Muscle of leg (tissue), 16 donors: ENCODE data around the gene LDHAL6B. TPM values are rescaled to one million over a fixed set of nuclear protein-coding genes. Genes with fewer than 3 reads are reported as not detected.
"Not testable (repeated sequence)": the region's sequence is repeated elsewhere in the genome, so short reads cannot be mapped to it uniquely, and the experiment has no call there.

Experiments used
- DNase-seq: peaks from one replicate; pipeline ENCODE4 v3.0.0; 2013
- H3K27ac ChIP-seq: one replicate; pipeline ENCODE4 v1.5.1; 2013; ENCODE audit warnings: mild to moderate bottlenecking, low read length, control low read depth
- H3K27me3 ChIP-seq: one replicate; pipeline ENCODE4 v1.6.1; 2013; ENCODE audit warnings: low read length; ENCODE audit not compliant: control insufficient read depth, insufficient read depth
- H3K36me3 ChIP-seq: one replicate; pipeline ENCODE4 v1.6.1; 2013; ENCODE audit warnings: low read length; ENCODE audit not compliant: control insufficient read depth, insufficient read depth
- H3K4me1 ChIP-seq: one replicate; pipeline ENCODE4 v1.6.1; 2013; ENCODE audit warnings: low read length; ENCODE audit not compliant: control insufficient read depth, insufficient read depth
- H3K4me3 ChIP-seq: one replicate; pipeline ENCODE4 v1.5.1; 2013; ENCODE audit warnings: low read length, control low read depth
- H3K9me3 ChIP-seq: replicated peaks from 2 replicates; pipeline ENCODE4 v1.6.1; 2013; ENCODE audit warnings: low read depth, low read length; ENCODE audit not compliant: control insufficient read depth
- WGBS: methylation state at CpG from one replicate; pipeline ENCODE4 v1.1.5; 2013; ENCODE audit warnings: missing lambda C conversion rate; ENCODE audit not compliant: insufficient coverage; 5-methylcytosine and 5-hydroxymethylcytosine counted together
- long read RNA-seq, 11 donors: transcript quantifications; one replicate each; lab custom pipeline, GENCODE V29; 2026
- polyA plus RNA-seq, 8 donors: library from polyadenylated mRNA; unstranded; fragments of 120-200 nt; gene quantifications; one replicate each; pipeline versions ENCODE4 v1.2.1 to v1.2.3, GENCODE V29; 2013; ENCODE audit warnings: inconsistent platforms in 1 of 8, low replicate concordance in 1 of 8; ENCODE audit not compliant: insufficient read length in 8 of 8, insufficient read depth in 1 of 8
- total RNA-seq: library from RNA; stranded (reverse); fragments of 120-200 nt; gene quantifications from one replicate; pipeline ENCODE4 v1.2.4, GENCODE V29; 2013

The LDHAL6B gene
- total RNA-seq (not detected), polyA plus RNA-seq (under 1 TPM in 3 of 8 donors, not detected in 5; 0.07 to 0.14 (median 0.12) TPM)
- long read RNA-seq, donor 1 = 0 reads
- long read RNA-seq, donor 2 = 0 reads
- long read RNA-seq, donor 3, partial matches to known transcripts = 0 of 2 reads
- long read RNA-seq, donor 3, other reads (novel, unspliced or antisense) = 0 of 2 reads
- long read RNA-seq, donor 4 = 0 reads
- long read RNA-seq, donor 5, partial matches to known transcripts = 12 of 12 reads
- long read RNA-seq, donor 5, other reads (novel, unspliced or antisense) = 0 of 12 reads
- long read RNA-seq, donor 6 = 0 reads
- long read RNA-seq, donor 7 = 0 reads
- long read RNA-seq, donor 8 = 0 reads
- long read RNA-seq, donor 9 = 0 reads
- long read RNA-seq, donor 10 = 0 reads
- long read RNA-seq, donor 11 = 0 reads

DNA sequence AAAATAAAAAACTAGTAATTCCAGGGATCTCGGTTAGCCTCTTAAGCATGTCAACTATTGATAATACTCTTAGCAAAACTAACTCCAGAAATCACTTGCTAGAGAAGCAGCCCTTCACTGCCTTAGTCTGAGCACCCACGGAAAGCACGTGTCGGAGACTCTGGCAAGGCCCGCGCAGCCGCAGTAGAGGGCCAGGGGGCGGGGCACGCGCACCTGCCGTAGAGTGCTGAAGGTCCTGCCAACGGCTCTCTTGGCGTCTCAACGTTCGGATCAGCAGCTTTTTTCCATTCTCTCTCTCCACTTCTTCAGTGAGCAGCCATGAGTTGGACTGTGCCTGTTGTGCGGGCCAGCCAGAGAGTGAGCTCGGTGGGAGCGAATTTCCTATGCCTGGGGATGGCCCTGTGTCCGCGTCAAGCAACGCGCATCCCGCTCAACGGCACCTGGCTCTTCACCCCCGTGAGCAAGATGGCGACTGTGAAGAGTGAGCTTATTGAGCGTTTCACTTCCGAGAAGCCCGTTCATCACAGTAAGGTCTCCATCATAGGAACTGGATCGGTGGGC, at the start of gene LDHAL6B:
Gene LDHAL6B, plus strand, starts transcription at position 221 of the 561 bp plus-strand sequence. Its CDS starts 98 bp downstream, at position 319.
- Histone ChIP-seq H3K9me3 (no peaks in the 10 kb centered on the region), H3K4me1 (peaks cover 2% of the 10 kb centered on the region), H3K36me3 (peaks cover 53% of the 10 kb centered on the region), H3K4me3 (no peak within 1 kb of the TSS), H3K27me3 (no peaks in the 10 kb centered on the region), H3K27ac (no peak within 1 kb of the TSS)
- no peak for DNase-seq
- 92% methylated on average over 26 of the region's 30 CpGs for WGBS

DNA sequence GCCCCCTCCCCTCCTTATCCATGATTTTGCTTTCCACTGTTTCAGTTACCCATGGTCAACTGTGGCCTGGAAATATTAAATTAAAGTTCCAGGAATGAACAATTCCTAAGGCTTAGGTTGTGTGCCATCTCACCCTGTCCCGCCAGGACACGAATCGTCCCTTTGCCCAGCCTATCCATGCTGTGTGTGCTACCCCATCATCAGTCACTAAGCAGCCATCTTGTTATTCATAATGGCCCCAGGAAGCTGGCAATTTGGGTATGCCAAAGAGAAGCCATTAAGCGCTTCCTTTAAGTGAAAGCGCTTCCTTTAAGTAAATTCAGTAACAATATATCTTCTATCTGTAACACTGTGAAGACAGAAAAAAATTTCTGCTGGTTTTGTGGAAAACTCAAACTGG, 49.2 kb upstream of the LDHAL6B start:
- Histone ChIP-seq H3K4me1 (peaks cover 7% of the 10 kb centered on the region), H3K4me3 (no peak overlapping the region), H3K36me3 (peaks cover 54% of the 10 kb centered on the region), H3K27ac (peak overlapping the region; percentile 29), H3K9me3 (no peaks in the 10 kb centered on the region), H3K27me3 (no peaks in the 10 kb centered on the region)
- WGBS = 91% methylated on average over 3 of the region's 5 CpGs
- DNase-seq = no peak

DNA sequence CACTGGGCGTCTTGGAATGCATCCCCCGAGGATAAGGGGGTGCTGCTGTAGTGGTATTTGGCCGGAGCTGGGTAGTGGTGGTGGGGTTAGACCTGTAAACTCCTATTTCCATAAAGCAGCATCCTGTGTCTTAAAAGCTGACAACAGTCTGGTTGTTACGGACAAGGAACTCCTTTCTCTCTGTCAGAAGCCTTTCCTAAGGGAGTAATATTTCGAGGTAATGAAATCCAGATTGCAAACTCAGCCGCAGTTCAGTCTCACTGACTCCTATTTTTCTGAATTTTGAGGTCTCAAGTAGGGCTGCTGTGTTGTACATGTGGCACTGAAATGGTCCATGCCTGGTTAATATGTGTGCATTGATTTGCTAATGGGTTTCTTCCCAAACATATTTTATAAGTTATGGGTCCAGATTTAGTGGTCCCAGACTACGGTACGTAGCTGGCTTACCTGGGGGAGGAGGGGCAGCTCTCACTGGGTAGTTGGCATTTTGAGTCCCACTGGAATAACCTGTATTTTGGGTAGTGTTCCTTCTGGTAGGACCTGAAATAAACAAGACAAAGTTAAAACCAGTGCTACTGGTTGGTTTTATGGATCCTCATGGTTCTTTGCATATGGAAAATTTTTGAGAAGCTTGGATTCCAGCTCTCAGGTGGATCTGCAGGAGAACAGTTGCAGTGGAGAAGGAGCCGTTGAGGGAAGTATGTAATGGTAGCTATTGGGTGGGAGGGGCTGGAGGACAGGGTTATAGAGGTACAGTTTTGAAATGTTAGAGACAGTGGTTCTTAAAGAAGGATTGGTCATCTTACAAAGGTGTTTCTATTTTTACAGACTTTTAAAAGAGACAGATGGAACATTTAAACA, 48.6 kb upstream of the LDHAL6B start:
- no peaks in the 10 kb centered on the region for H3K27me3 ChIP-seq
- peak; percentile 86 for DNase-seq
- WGBS = 43% methylated on average over 3 of the region's 9 CpGs
- H3K36me3 ChIP-seq = peaks cover 54% of the 10 kb centered on the region
- H3K4me3 ChIP-seq = no peak overlapping the region
- peaks cover 7% of the 10 kb centered on the region for H3K4me1 ChIP-seq
- H3K9me3 ChIP-seq = no peaks in the 10 kb centered on the region
- H3K27ac ChIP-seq = peak overlapping the region; percentile 29

DNA sequence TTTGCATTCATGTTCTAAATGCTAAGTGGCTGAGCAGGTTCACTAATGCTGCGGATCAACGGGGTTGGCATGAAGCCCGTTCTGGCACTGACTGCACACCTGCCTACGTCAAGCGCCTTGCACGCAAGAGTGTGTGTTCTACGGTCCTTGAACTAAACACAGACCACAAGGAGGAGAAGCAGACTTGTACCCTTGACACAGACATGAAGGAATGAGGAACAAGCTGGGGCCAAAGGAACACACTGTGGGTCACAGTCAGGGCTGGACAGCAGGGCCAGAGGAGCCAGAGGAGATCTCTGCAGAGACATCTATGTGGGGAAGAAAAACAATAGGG, 48.0 kb upstream of the LDHAL6B start:
- WGBS = 67% methylated on average over 5 of the region's 7 CpGs
- no peaks in the 10 kb centered on the region for H3K27me3 ChIP-seq
- no peaks in the 10 kb centered on the region for H3K9me3 ChIP-seq
- no peak overlapping the region for H3K27ac ChIP-seq
- no peak overlapping the region for H3K4me3 ChIP-seq
- no peak for DNase-seq
- peaks cover 48% of the 10 kb centered on the region for H3K36me3 ChIP-seq
- peaks cover 7% of the 10 kb centered on the region for H3K4me1 ChIP-seq

DNA sequence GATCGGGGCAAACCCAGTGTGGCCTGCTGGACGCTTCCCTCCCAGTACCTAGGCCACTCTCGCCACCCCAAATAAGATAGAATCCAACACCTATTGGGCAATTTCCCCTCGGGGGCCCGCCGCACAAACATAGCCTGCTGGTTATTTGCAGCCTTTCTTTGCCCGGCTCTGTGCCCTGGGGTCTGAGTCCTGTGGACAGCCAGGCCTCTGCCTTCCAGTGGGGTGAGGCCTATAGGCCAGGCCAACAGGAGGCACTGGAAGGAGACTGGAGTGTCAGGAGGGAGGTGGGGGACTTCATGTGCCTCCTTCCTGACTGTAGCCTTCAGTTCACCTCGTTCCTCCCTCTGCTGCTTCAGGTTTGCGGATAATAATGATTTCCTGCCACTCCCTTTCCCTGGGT, 47.4 kb upstream of the LDHAL6B start:
- H3K4me1 ChIP-seq = peaks cover 7% of the 10 kb centered on the region
- whole genome bisulfite sequencing = 89% methylated on average over 7 of the region's 9 CpGs
- H3K36me3 ChIP-seq = peaks cover 43% of the 10 kb centered on the region
- H3K4me3 ChIP-seq = no peak overlapping the region
- H3K27me3 ChIP-seq = no peaks in the 10 kb centered on the region
- no peak overlapping the region for H3K27ac ChIP-seq
- no peaks in the 10 kb centered on the region for H3K9me3 ChIP-seq
- no peak for DNase-seq

DNA sequence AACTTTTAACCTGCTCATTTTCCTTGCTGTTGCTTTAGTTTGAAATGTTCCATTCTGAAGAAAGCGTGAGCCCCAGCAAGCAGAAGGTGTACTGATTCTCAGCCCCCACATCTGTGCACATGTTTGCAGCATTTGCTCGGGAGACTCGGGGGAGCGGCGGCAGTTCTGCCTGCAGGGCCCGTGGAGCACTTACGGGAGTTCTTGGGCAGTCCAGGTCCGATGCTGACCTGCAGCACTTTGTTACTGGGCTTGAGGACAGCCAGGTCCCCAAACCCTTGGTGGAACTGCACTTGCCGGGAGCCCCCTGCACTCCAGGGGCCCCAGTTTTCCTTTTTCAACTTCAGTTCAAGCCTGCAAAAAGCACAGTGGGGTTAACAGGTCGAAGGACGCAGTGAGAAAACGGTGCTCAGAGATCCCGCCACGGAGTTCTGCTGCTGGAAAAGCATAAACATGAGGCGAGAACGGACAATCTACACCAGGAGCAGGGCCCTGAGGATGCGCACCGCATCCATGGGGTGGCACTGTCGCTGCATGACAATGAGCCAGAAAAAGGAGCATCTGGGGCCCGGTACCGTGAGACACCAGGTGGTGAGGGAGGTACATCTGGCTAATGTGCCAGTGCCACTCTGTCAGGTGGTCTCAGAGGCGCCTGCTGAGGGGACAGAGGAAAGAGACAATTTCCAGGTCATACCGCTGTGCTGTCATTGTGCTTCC, 45.6 kb upstream of the LDHAL6B start:
- H3K27me3 ChIP-seq = no peaks in the 10 kb centered on the region
- peaks cover 36% of the 10 kb centered on the region for H3K36me3 ChIP-seq
- 55% methylated on average over 21 of the region's 23 CpGs for WGBS
- H3K9me3 ChIP-seq = no peaks in the 10 kb centered on the region
- no peak for DNase-seq
- H3K27ac ChIP-seq = no peak overlapping the region
- peaks cover 7% of the 10 kb centered on the region for H3K4me1 ChIP-seq
- H3K4me3 ChIP-seq = no peak overlapping the region

DNA sequence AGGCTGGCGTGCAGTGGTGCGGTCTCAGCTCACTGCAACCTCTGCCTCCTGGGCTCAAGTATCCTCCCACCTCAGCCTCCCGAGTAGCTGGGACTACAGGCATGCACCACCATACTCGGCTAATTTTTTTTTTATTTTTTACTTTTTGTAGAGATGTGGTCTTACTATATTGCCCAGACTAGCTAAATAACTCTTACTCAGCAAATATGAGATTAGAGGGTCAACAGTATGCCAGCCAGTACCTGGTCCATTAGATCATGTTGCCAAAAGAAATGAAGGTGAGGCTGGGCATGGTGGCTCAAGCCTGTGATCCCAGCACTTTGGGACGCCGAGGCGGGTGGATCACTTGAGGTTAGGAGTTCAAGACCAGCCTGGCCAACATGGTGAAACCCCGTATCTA, 44.6 kb upstream of the LDHAL6B start:
- not testable (repeated sequence) for H3K27me3 ChIP-seq, H3K9me3 ChIP-seq, DNase-seq, H3K4me1 ChIP-seq, H3K27ac ChIP-seq, H3K4me3 ChIP-seq
- WGBS = 100% methylated on average over 2 of the region's 8 CpGs
- peaks cover 40% of the 10 kb centered on the region for H3K36me3 ChIP-seq

DNA sequence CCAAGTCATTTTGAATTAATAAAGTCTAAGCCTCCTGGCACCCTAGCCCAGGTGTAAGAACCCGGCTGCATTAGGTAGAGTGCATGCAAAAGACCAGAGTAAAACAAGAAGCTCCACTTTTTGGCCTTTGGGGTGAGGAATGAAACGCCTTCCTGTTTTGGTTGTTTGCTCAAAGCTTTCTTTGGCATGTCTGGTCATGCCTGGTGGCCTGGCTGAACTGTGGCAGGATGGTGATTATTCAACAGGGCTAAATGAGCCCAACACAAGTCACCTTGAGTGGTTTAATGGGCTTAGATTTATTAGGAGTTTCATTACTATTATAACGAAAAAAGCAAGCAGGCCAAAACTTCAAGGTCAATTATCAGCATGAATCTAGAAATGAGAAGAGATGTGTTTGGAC, 40.9 kb upstream of the LDHAL6B start:
- WGBS = 67% methylated on average over 1 of the region's 3 CpGs
- Histone ChIP-seq H3K36me3 (peaks cover 30% of the 10 kb centered on the region), H3K27me3 (no peaks in the 10 kb centered on the region), H3K4me1 (peaks cover 3% of the 10 kb centered on the region), H3K4me3 (no peak overlapping the region), H3K9me3 (no peaks in the 10 kb centered on the region), H3K27ac (no peak overlapping the region)
- DNase-seq = no peak

DNA sequence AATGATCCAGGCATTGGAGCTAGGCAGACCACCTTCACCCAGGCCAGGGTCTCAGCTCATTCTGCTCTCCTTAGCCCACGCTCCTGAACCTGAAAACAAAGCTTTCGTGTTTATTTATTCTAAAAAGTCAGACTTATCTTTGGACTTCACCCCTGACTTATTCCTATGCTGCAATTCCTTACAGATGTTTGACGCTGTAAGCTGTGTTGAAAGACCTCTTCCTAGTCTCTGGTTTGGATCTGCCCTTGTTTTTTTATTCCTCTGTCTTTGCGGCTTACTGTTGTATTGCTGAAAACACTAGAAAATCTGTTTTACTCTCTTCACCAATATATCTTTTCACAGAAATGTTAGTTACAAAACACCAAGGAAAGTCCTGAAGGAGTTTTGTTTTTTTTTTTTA, 40.5 kb upstream of the LDHAL6B start:
- Histone ChIP-seq H3K4me3 (no peak overlapping the region), H3K9me3 (no peaks in the 10 kb centered on the region), H3K36me3 (peaks cover 34% of the 10 kb centered on the region), H3K27me3 (no peaks in the 10 kb centered on the region), H3K27ac (no peak overlapping the region), H3K4me1 (peaks cover 3% of the 10 kb centered on the region)
- 25% methylated on average over 1 of the region's 4 CpGs for WGBS
- no peak for DNase-seq
